ENCODE results near the gene VMP1. TPM values are rescaled to one million over a fixed set of nuclear protein-coding genes. Genes with fewer than 3 reads are reported as not detected.
"Not testable (repeated sequence)": the region's sequence is repeated elsewhere in the genome, so short reads cannot be mapped to it uniquely, and the experiment has no call there.

The VMP1 gene
- total and polyA plus RNA-seq, 2 donors from 2014 or later, result 96.4 to 338 TPM

GRCh38 chr17:59802160-59802559, 94.7 kb downstream of the VMP1 start:
- Histone ChIP-seq H3K27ac (ENCODE audit: low read depth in 2 of 2, low read length in 2 of 2) (no peak overlapping the region), H3K36me3 (ENCODE audit: control insufficient read depth in 2 of 3, insufficient read depth in 3 of 3, low read length in 3 of 3) (no peaks in the 10 kb centered on the region), H3K4me1 (ENCODE audit: control insufficient read depth in 2 of 3, insufficient read depth in 2 of 3, low read depth in 1 of 3, low read length in 3 of 3) (no peaks in the 10 kb centered on the region), H3K4me3 (ENCODE audit: low read length in 3 of 3) (no peak overlapping the region), H3K27me3 (ENCODE audit: control insufficient read depth, insufficient read depth, low read length) (no peaks in the 10 kb centered on the region), H3K9ac (ENCODE audit: low read length in 3 of 3) (no peak overlapping the region), H3K9me3 (ENCODE audit: control insufficient read depth in 2 of 3, insufficient read depth in 1 of 3, low read length in 3 of 3) (no peaks in the 10 kb centered on the region)
- FAIRE-seq (no peak), DNase-seq (no peak)
- intact Hi-C loops (cut with DNase I), result no loop called here
- TF ChIP-seq CTCF (IDR thresholded peaks at IDR 0.05; ENCODE audit: borderline replicate concordance, extremely low read depth, insufficient read depth), result no peak

- no peaks in the 10 kb centered on the region for H3K27me3 ChIP-seq (ENCODE audit: control insufficient read depth, insufficient read depth, low read length)
- no peak for TF ChIP-seq CTCF (IDR thresholded peaks at IDR 0.05; ENCODE audit: borderline replicate concordance, extremely low read depth, insufficient read depth)
- no peak for DNase-seq
- no peaks in the 10 kb centered on the region for H3K9me3 ChIP-seq (ENCODE audit: control insufficient read depth in 2 of 3, insufficient read depth in 1 of 3, low read length in 3 of 3)
- no peaks in the 10 kb centered on the region for H3K36me3 ChIP-seq (ENCODE audit: control insufficient read depth in 2 of 3, insufficient read depth in 3 of 3, low read length in 3 of 3)
- FAIRE-seq, result no peak
- intact Hi-C loops (cut with DNase I), result no loop called here
- no peaks in the 10 kb centered on the region for H3K4me1 ChIP-seq (ENCODE audit: control insufficient read depth in 2 of 3, insufficient read depth in 2 of 3, low read depth in 1 of 3, low read length in 3 of 3)
- H3K9ac ChIP-seq (ENCODE audit: low read length in 3 of 3), result no peak overlapping the region
- H3K27ac ChIP-seq (ENCODE audit: low read depth in 2 of 2, low read length in 2 of 2), result no peak overlapping the region
- no peak overlapping the region for H3K4me3 ChIP-seq (ENCODE audit: low read length in 3 of 3)
Measured at GRCh38 chr17:59804901-59805465, 97.5 kb downstream of the VMP1 start.

DNA sequence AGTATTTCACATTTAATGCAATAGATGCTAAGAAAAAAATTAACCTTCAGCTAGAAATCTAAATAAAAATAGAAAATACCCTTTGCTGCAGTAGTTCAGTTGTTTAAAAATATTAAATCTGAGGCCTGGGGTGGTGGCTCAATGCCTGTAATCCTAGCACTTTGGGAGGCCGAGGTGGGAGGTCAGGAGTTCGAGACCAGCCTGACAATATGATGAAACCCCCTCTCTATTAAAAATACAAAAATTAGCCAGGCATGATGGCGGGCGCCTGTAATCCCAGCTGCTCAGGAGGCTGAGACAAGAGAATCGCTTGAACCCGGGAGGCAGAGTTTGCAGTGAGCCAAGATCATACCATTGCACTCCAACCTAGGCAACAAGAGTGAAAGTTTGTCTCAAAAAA, 98.9 kb downstream of the VMP1 start:
- H3K4me1 ChIP-seq (ENCODE audit: control insufficient read depth in 2 of 3, insufficient read depth in 2 of 3, low read depth in 1 of 3, low read length in 3 of 3); intact Hi-C loops (cut with DNase I); H3K9ac ChIP-seq (ENCODE audit: low read length in 3 of 3); H3K36me3 ChIP-seq (ENCODE audit: control insufficient read depth in 2 of 3, insufficient read depth in 3 of 3, low read length in 3 of 3); H3K4me3 ChIP-seq (ENCODE audit: low read length in 3 of 3); H3K27ac ChIP-seq (ENCODE audit: low read depth in 2 of 2, low read length in 2 of 2); H3K9me3 ChIP-seq (ENCODE audit: control insufficient read depth in 2 of 3, insufficient read depth in 1 of 3, low read length in 3 of 3); FAIRE-seq; DNase-seq; H3K27me3 ChIP-seq (ENCODE audit: control insufficient read depth, insufficient read depth, low read length): not testable (repeated sequence)

DNA sequence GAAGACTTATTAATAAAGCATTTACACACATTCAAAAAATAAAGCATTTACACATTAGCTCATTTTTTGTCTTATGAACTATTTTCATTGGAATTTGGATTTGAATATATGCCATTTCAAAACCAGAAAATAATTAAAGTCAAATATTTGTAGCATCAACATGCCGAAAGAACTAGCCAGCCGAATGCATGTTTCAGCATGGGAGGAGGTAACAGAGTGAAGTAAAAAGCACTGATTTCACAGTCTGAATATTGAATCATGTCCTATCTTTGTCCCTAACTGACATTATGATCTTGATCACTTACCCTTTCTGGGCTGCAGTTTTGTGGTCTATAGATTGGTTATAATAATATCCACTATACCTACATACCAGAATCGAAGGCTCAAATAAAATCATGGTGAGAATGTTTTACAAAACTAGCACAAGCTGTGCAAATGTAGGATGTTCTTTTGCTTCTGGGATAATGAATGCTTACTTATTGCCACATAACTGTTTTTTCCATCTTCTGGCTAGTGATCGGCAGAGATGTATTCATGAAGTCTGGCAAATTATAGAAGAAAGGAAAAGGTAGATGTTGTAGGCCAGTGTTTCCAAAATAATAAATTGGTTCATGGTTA, 100.5 kb downstream of the VMP1 start:
- TF ChIP-seq CTCF (IDR thresholded peaks at IDR 0.05; ENCODE audit: borderline replicate concordance, extremely low read depth, insufficient read depth), result no peak
- Histone ChIP-seq H3K4me3 (ENCODE audit: low read length in 3 of 3) (no peak overlapping the region), H3K9me3 (ENCODE audit: control insufficient read depth in 2 of 3, insufficient read depth in 1 of 3, low read length in 3 of 3) (no peaks in the 10 kb centered on the region), H3K27me3 (ENCODE audit: control insufficient read depth, insufficient read depth, low read length) (no peaks in the 10 kb centered on the region), H3K4me1 (ENCODE audit: control insufficient read depth in 2 of 3, insufficient read depth in 2 of 3, low read depth in 1 of 3, low read length in 3 of 3) (no peaks in the 10 kb centered on the region), H3K9ac (ENCODE audit: low read length in 3 of 3) (no peak overlapping the region), H3K27ac (ENCODE audit: low read depth in 2 of 2, low read length in 2 of 2) (no peak overlapping the region), H3K36me3 (ENCODE audit: control insufficient read depth in 2 of 3, insufficient read depth in 3 of 3, low read length in 3 of 3) (peaks cover 0 to 6% (median 0%) of the 10 kb centered on the region in 3 donors)
- DNase-seq (no peak), FAIRE-seq (no peak)
- intact Hi-C loops (cut with DNase I), result no loop called here

Measured in kidney (tissue), 14 donors.